Left renal cortex interstitium (tissue), 4 donors: ENCODE results near the gene COL20A1. TPM values are rescaled to one million over a fixed set of nuclear protein-coding genes. Genes with fewer than 3 reads are reported as not detected.
"Not testable (repeated sequence)": the region's sequence is repeated elsewhere in the genome, so short reads cannot be mapped to it uniquely, and the experiment has no call there.

Source experiments
- DNase-seq, 4 donors: peaks; one replicate each; pipeline ENCODE4 v3.0.0-alpha.2; 2013; ENCODE audit warnings: low read depth in 4 of 4, low spot score in 2 of 4, missing footprints in 1 of 4
- polyA plus RNA-seq, 4 donors: library from polyadenylated mRNA; unstranded; fragments of 120-200 nt; gene quantifications; one replicate each; pipeline ENCODE4 v1.2.1, GENCODE V29; 2013; ENCODE audit not compliant: insufficient read length in 4 of 4

COL20A1 gene
- polyA plus RNA-seq, 4 donors: 0.69 to 1.2 (median 0.94) TPM

- DNase-seq: no peak
These were observed 36.5 kb downstream of the COL20A1 start for GRCh38 chr20:63329331-63330083.

GRCh38 chr20:63330084-63330760 is 37.2 kb downstream of the COL20A1 start:
- no peak for DNase-seq

GRCh38 chr20:63330940-63331339 is 38.0 kb downstream of the COL20A1 start:
- no peak for DNase-seq

GRCh38 chr20:63331741-63332400 is 38.9 kb downstream of the COL20A1 start:
- no peak for DNase-seq

GRCh38 chr20:63332488-63333240 is 39.7 kb downstream of the COL20A1 start:
- no peak for DNase-seq

GRCh38 chr20:63333241-63333836 is 40.4 kb downstream of the COL20A1 start:
- no peak for DNase-seq

- no peak for DNase-seq
These were observed 41.4 kb downstream of the COL20A1 start for GRCh38 chr20:63334356-63334755.

- not testable (repeated sequence) for DNase-seq
These were observed 42.1 kb downstream of the COL20A1 start for GRCh38 chr20:63335060-63335459.

GRCh38 chr20:63335711-63336110 is 42.7 kb downstream of the COL20A1 start:
- DNase-seq: no peak

GRCh38 chr20:63336232-63336752 is 43.3 kb downstream of the COL20A1 start:
- DNase-seq: no peak

GRCh38 chr20:63337786-63338420 is 44.9 kb downstream of the COL20A1 start:
- no peak for DNase-seq

- DNase-seq: not testable (repeated sequence)
These were observed 46.4 kb downstream of the COL20A1 start for GRCh38 chr20:63339154-63340094.

GRCh38 chr20:63340158-63340688 is 47.2 kb downstream of the COL20A1 start:
- not testable (repeated sequence) for DNase-seq

GRCh38 chr20:63342561-63343459 is 49.8 kb downstream of the COL20A1 start:
- DNase-seq: no peak

GRCh38 chr20:63343460-63344445 is 50.8 kb downstream of the COL20A1 start:
- DNase-seq: no peak
